Ascending aorta (tissue), 2 donors: ENCODE data around the gene PPEF2. TPM values are rescaled to one million over a fixed set of nuclear protein-coding genes. Genes with fewer than 3 reads are reported as not detected.

Source experiments
- DNase-seq, 2 donors: peaks; one replicate each; pipeline ENCODE4 v3.0.0-alpha.2; 2019; ENCODE audit warnings: low spot score in 2 of 2
- H3K27ac ChIP-seq, 2 donors: fragments of 200-600 bp; sonication (generic); one replicate each; pipeline ENCODE4 v1.5.1; 2016 to 2017; ENCODE audit warnings: mild to moderate bottlenecking in 1 of 2
- H3K27me3 ChIP-seq: fragments of 200-600 bp; sonication (generic); one replicate; pipeline ENCODE4 v1.5.1; 2017
- H3K36me3 ChIP-seq, 2 donors: fragments of 200-600 bp; sonication (generic); one replicate each; pipeline ENCODE4 v1.5.1; 2016
- H3K4me1 ChIP-seq, 2 donors: fragments of 200-600 bp; sonication (generic); one replicate each; pipeline ENCODE4 v1.5.1; 2016 to 2017; ENCODE audit warnings: mild to moderate bottlenecking in 1 of 2
- H3K4me3 ChIP-seq, 2 donors: fragments of 200-600 bp; sonication (generic); one replicate each; pipeline ENCODE4 v1.5.1; 2016 to 2017; ENCODE audit warnings: mild to moderate bottlenecking in 1 of 2
- H3K9me3 ChIP-seq, 2 donors: fragments of 200-600 bp; sonication (generic); one replicate each; pipeline ENCODE4 v1.5.1; 2016
- intact Hi-C: fragments of 100-400 bp; cut with DNase I; formaldehyde crosslinking; loops from one replicate; pipeline ENCODE4 v1.15.1; 2023
- total RNA-seq: library from RNA; depleted of rRNA; stranded (reverse); fragments of >200 nt; gene quantifications from one replicate; pipeline ENCODE4 v1.1.0, GENCODE V29; 2016
- TF ChIP-seq, protein P1 (sequence below), 3 experiments: fragments of 200-600 bp in 2 of 3; fragments of 450-650 bp in 1 of 3; sonication (generic) in 2 of 3; IDR thresholded peaks; one replicate each; pipeline ENCODE4 v1.5.1; 2016 to 2019; ENCODE audit warnings: antibody characterized with exemption in 3 of 3, mild to moderate bottlenecking in 1 of 3, moderate library complexity in 1 of 3

PPEF2 gene
- not detected for total RNA-seq

- DNase-seq = no peak
- Histone ChIP-seq H3K4me1 (no peaks in the 10 kb centered on the region), H3K27ac (no peak within 1 kb of the TSS), H3K27me3 (no peaks in the 10 kb centered on the region), H3K4me3 (no peak within 1 kb of the TSS), H3K9me3 (no peaks in the 10 kb centered on the region), H3K36me3 (no peaks in the 10 kb centered on the region)
- TF ChIP-seq, protein P1, sequence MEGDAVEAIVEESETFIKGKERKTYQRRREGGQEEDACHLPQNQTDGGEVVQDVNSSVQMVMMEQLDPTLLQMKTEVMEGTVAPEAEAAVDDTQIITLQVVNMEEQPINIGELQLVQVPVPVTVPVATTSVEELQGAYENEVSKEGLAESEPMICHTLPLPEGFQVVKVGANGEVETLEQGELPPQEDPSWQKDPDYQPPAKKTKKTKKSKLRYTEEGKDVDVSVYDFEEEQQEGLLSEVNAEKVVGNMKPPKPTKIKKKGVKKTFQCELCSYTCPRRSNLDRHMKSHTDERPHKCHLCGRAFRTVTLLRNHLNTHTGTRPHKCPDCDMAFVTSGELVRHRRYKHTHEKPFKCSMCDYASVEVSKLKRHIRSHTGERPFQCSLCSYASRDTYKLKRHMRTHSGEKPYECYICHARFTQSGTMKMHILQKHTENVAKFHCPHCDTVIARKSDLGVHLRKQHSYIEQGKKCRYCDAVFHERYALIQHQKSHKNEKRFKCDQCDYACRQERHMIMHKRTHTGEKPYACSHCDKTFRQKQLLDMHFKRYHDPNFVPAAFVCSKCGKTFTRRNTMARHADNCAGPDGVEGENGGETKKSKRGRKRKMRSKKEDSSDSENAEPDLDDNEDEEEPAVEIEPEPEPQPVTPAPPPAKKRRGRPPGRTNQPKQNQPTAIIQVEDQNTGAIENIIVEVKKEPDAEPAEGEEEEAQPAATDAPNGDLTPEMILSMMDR (IDR thresholded peaks at IDR 0.05) = no peak
- intact Hi-C loops = no loop called here
These were observed at the start of gene PPEF2 for GRCh38 chr4:75902352-75902751. PPEF2 (minus strand) TSS chr4:75902452; CDS start chr4:75896325, 6,127 bp downstream.

GRCh38 chr4:75950213-75950815 is 48.1 kb upstream of the PPEF2 start:
- H3K9me3 ChIP-seq = no peaks in the 10 kb centered on the region
- TF ChIP-seq, protein P1 (IDR thresholded peaks at IDR 0.05) = no peak
- H3K4me1 ChIP-seq = no peaks in the 10 kb centered on the region
- H3K36me3 ChIP-seq = peaks cover 38 to 79% of the 10 kb centered on the region in 2 donors
- no peak overlapping the region for H3K4me3 ChIP-seq
- no peak overlapping the region for H3K27ac ChIP-seq
- DNase-seq = no peak
- intact Hi-C loops = no loop called here
- H3K27me3 ChIP-seq = no peaks in the 10 kb centered on the region

- Histone ChIP-seq H3K27ac (no peak overlapping the region), H3K9me3 (no peaks in the 10 kb centered on the region), H3K4me1 (no peaks in the 10 kb centered on the region), H3K36me3 (peaks cover 31 to 66% of the 10 kb centered on the region in 2 donors), H3K27me3 (no peaks in the 10 kb centered on the region), H3K4me3 (no peak overlapping the region)
- no peak for DNase-seq
- TF ChIP-seq, protein P1 (IDR thresholded peaks at IDR 0.05) = no peak
- intact Hi-C loops = loop anchor here (10.0 kb wide), 1 partner anchor 184 kb away; no protein-coding TSS in a partner anchor
These were observed 46.7 kb upstream of the PPEF2 start for GRCh38 chr4:75948822-75949444.

GRCh38 chr4:75940692-75941253 is 38.5 kb upstream of the PPEF2 start, which contains the start of gene NAAA:
NAAA (minus strand) TSS chr4:75941013; CDS start chr4:75940949, 64 bp downstream.
- Histone ChIP-seq H3K4me3 (peak within 1 kb of the TSS; percentile 80 to 96), H3K27ac (peak within 1 kb of the TSS; percentile 69 to 80), H3K4me1 (peaks cover 8 to 9% of the 10 kb centered on the region in 2 donors), H3K9me3 (no peaks in the 10 kb centered on the region), H3K36me3 (peaks cover 4% of the 10 kb centered on the region in 2 donors), H3K27me3 (no peaks in the 10 kb centered on the region)
- TF ChIP-seq, protein P1 (IDR thresholded peaks at IDR 0.05) = peak in 2 of 3 experiments; percentile 54 to 65
- DNase-seq = peak; percentile 21 to 93
- intact Hi-C loops = loop anchor here (1.0 to 10.0 kb wide), 4 partner anchors 24 to 428 kb away; partner anchors contain the start of genes RCHY1, SDAD1 and THAP6

GRCh38 chr4:75939890-75940691 is 37.8 kb upstream of the PPEF2 start:
- peaks cover 8 to 9% of the 10 kb centered on the region in 2 donors for H3K4me1 ChIP-seq
- no peaks in the 10 kb centered on the region for H3K9me3 ChIP-seq
- DNase-seq = peak; percentile 27 to 86
- TF ChIP-seq, protein P1 (IDR thresholded peaks at IDR 0.05) = no peak
- peak overlapping the region; percentile 80 to 96 for H3K4me3 ChIP-seq
- intact Hi-C loops = loop anchor here (2.0 to 10.0 kb wide), 3 partner anchors 51 to 428 kb away; partner anchors contain the start of genes RCHY1, SDAD1 and THAP6
- H3K27me3 ChIP-seq = no peaks in the 10 kb centered on the region
- peaks cover 6 to 11% of the 10 kb centered on the region in 2 donors for H3K36me3 ChIP-seq
- peak overlapping the region; percentile 69 to 80 for H3K27ac ChIP-seq
